ENCODE results near the gene WDR93.

WDR93 gene

DNA sequence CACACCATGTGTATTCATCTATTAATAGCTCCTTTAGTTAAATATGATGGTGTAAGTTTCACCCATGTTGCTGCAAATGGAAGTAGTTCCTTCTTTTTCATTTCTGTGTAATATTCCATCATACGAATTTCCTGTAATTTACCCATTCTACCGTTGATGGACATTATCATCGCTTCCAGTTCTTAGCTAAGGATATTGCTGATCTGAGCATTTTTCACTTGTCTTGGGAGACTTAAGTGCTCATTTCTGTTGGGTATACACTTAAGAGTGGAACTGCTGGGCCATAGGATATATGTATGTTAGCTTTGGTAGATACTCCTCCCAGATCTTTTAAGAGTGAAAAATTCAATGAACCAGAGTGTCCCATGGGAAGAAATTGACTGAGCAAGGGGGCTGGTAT lies 22.4 kb upstream of the WDR93 start (continued):
- TF ChIP-seq, protein P1, sequence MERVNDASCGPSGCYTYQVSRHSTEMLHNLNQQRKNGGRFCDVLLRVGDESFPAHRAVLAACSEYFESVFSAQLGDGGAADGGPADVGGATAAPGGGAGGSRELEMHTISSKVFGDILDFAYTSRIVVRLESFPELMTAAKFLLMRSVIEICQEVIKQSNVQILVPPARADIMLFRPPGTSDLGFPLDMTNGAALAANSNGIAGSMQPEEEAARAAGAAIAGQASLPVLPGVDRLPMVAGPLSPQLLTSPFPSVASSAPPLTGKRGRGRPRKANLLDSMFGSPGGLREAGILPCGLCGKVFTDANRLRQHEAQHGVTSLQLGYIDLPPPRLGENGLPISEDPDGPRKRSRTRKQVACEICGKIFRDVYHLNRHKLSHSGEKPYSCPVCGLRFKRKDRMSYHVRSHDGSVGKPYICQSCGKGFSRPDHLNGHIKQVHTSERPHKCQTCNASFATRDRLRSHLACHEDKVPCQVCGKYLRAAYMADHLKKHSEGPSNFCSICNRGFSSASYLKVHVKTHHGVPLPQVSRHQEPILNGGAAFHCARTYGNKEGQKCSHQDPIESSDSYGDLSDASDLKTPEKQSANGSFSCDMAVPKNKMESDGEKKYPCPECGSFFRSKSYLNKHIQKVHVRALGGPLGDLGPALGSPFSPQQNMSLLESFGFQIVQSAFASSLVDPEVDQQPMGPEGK (CRISPR knock-in tag; IDR thresholded peaks at IDR 0.05; ENCODE audit: borderline replicate concordance): no peak
- TF ChIP-seq ZNF8 (CRISPR knock-in tag; IDR thresholded peaks at IDR 0.05): no peak

DNA sequence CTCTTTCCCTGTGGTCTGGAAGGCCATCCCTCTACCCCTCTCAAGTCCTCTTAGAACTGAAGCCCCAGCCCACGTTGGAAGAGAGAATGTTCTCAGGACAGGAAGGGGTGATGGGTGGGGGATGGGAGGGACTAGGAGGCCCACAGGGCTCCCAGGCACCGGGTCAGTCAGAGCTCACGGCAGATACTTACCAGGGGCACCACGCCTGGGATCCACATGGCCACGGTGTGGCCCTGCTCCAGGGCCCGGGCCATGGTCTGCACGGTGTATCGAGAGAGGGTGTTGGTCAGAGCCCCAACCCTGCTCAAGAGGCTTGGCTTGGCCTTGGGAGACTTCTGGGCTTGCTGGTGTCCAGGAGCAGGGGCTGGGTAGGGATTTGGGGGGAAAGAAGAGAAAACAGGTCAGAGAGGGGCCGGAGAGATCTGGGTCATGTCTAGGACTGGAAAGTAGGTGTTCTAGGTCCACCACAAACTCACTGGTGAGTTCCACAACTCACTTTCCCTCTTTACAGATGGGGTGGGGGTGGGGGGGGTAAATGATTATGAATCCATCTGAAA lies 21.2 kb upstream of the WDR93 start:
- no peak for ATAC-seq

DNA sequence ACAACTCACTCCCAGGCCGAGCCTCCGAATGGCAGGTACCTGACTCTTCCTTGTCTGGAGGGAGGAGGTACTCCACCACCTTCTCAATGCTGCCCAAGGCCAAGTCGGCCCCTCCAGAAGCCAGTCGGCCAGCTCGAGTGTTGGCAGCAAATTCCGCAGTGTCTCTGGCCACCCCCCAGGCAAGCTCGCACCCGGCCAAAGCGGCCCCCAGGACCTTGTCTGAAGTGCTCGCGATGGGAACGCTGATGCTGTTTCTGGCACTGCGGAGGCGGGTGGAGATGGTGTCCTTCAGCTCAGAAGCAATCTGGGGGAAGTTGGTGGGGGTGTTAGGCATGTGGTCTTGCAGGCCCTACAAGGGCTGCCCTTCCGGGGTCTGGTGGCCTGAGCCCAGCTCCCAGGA lies 20.7 kb upstream of the WDR93 start:
- no peak for TF ChIP-seq TCF4 (CRISPR knock-in tag; IDR thresholded peaks at IDR 0.05; ENCODE audit: borderline replicate concordance)
- TF ChIP-seq TOX (CRISPR knock-in tag; IDR thresholded peaks at IDR 0.05; ENCODE audit: borderline replicate concordance): no peak
- TF ChIP-seq ISL1 (CRISPR knock-in tag; IDR thresholded peaks at IDR 0.05): no peak
- ATAC-seq: no peak

More for the DNA sequence above, 21.2 kb upstream of the WDR93 start:
- TF ChIP-seq ZFP30 (CRISPR knock-in tag; IDR thresholded peaks at IDR 0.05): no peak
- TF ChIP-seq ZNF8 (CRISPR knock-in tag; IDR thresholded peaks at IDR 0.05): no peak

DNA sequence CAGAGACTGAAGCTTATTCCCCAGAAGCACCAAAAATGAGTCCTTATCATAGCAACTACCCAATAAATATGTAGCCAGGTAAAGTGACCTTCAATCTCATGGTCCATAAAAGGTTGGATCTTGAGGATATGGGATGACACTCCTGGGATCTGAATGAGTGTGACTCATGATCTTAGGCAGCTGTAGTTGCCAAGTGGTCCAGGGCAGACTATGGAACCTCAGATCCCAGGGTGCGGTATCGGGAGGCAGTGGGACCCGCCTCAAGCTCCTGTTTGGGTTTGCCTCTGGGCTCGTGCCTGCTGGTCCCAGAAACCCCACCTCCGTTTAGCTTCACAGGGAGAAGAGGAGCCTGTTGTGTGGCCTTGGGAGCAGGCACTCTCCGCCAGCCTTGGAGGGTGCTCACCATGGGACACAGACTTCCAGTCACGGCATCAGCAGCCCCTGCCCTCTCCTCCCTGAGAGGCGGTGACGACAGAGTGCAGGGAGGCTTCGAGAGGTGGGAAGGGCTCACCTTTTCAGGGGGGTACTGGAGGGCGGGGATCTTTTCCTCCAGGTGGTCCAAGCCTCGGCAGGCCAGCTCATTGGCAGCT lies 19.5 kb upstream of the WDR93 start:
- no peak for ATAC-seq
- TF ChIP-seq, protein P2, sequence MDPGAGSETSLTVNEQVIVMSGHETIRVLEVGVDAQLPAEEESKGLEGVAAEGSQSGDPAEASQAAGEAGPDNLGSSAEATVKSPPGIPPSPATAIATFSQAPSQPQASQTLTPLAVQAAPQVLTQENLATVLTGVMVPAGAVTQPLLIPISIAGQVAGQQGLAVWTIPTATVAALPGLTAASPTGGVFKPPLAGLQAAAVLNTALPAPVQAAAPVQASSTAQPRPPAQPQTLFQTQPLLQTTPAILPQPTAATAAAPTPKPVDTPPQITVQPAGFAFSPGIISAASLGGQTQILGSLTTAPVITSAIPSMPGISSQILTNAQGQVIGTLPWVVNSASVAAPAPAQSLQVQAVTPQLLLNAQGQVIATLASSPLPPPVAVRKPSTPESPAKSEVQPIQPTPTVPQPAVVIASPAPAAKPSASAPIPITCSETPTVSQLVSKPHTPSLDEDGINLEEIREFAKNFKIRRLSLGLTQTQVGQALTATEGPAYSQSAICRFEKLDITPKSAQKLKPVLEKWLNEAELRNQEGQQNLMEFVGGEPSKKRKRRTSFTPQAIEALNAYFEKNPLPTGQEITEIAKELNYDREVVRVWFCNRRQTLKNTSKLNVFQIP (CRISPR knock-in tag; IDR thresholded peaks at IDR 0.05; ENCODE audit: borderline replicate concordance, low read depth): no peak
- TF ChIP-seq TOX (CRISPR knock-in tag; IDR thresholded peaks at IDR 0.05; ENCODE audit: borderline replicate concordance): no peak
- TF ChIP-seq ZNF8 (CRISPR knock-in tag; IDR thresholded peaks at IDR 0.05): no peak
- TF ChIP-seq OSR1 (CRISPR knock-in tag; IDR thresholded peaks at IDR 0.05): no peak
- no peak for TF ChIP-seq ZFP30 (CRISPR knock-in tag; IDR thresholded peaks at IDR 0.05)
- no peak for TF ChIP-seq ZNF565 (CRISPR knock-in tag; conservative IDR thresholded peaks at IDR 0.05; ENCODE audit: low read depth)
- no peak for TF ChIP-seq RARB (CRISPR knock-in tag; IDR thresholded peaks at IDR 0.05)
- TF ChIP-seq, protein P3, sequence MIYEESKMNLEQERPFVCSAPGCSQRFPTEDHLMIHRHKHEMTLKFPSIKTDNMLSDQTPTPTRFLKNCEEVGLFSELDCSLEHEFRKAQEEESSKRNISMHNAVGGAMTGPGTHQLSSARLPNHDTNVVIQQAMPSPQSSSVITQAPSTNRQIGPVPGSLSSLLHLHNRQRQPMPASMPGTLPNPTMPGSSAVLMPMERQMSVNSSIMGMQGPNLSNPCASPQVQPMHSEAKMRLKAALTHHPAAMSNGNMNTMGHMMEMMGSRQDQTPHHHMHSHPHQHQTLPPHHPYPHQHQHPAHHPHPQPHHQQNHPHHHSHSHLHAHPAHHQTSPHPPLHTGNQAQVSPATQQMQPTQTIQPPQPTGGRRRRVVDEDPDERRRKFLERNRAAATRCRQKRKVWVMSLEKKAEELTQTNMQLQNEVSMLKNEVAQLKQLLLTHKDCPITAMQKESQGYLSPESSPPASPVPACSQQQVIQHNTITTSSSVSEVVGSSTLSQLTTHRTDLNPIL (CRISPR knock-in tag; IDR thresholded peaks at IDR 0.05; ENCODE audit: low read depth): no peak
- TF ChIP-seq ZC3H10 (CRISPR knock-in tag; IDR thresholded peaks at IDR 0.05): no peak

DNA sequence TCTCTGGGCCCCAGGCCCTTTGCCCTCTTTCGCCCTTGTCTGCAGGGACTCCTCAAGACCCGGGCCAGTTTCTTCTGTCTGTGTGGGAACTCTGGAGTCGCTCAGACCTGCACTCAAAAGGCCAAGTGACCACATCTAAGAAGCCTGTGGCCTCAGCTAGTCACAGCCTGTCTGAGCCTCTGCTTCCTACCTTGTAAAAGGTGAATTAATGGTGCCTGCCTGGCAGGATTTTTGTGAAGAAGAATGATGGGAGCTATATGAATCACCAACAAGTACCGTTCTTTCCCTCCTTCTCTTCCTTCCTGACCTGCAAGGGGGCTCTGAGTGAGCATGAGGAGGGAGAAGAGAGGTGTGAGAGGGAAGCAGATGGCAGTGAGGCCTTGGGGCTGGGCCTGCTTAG lies 18.9 kb upstream of the WDR93 start:
- ATAC-seq: no peak
- TF ChIP-seq, protein P1 (CRISPR knock-in tag; IDR thresholded peaks at IDR 0.05; ENCODE audit: borderline replicate concordance): no peak
- no peak for TF ChIP-seq ZFP30 (CRISPR knock-in tag; IDR thresholded peaks at IDR 0.05)
- TF ChIP-seq ZNF8 (CRISPR knock-in tag; IDR thresholded peaks at IDR 0.05): no peak
- TF ChIP-seq ISL1 (CRISPR knock-in tag; IDR thresholded peaks at IDR 0.05): no peak
- no peak for TF ChIP-seq TCF4 (CRISPR knock-in tag; IDR thresholded peaks at IDR 0.05; ENCODE audit: borderline replicate concordance)
- TF ChIP-seq ZNF565 (CRISPR knock-in tag; conservative IDR thresholded peaks at IDR 0.05; ENCODE audit: low read depth): no peak
- no peak for TF ChIP-seq OSR1 (CRISPR knock-in tag; IDR thresholded peaks at IDR 0.05)
- TF ChIP-seq, protein P3 (CRISPR knock-in tag; IDR thresholded peaks at IDR 0.05; ENCODE audit: low read depth): no peak
- TF ChIP-seq, protein P4, sequence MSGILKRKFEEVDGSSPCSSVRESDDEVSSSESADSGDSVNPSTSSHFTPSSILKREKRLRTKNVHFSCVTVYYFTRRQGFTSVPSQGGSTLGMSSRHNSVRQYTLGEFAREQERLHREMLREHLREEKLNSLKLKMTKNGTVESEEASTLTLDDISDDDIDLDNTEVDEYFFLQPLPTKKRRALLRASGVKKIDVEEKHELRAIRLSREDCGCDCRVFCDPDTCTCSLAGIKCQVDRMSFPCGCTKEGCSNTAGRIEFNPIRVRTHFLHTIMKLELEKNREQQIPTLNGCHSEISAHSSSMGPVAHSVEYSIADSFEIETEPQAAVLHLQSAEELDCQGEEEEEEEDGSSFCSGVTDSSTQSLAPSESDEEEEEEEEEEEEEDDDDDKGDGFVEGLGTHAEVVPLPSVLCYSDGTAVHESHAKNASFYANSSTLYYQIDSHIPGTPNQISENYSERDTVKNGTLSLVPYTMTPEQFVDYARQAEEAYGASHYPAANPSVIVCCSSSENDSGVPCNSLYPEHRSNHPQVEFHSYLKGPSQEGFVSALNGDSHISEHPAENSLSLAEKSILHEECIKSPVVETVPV (CRISPR knock-in tag; IDR thresholded peaks at IDR 0.05): no peak
- TF ChIP-seq ZFP3 (CRISPR knock-in tag; IDR thresholded peaks at IDR 0.05): no peak
- no peak for TF ChIP-seq PPARA (CRISPR knock-in tag; IDR thresholded peaks at IDR 0.05; ENCODE audit: borderline replicate concordance)
- TF ChIP-seq, protein P5, sequence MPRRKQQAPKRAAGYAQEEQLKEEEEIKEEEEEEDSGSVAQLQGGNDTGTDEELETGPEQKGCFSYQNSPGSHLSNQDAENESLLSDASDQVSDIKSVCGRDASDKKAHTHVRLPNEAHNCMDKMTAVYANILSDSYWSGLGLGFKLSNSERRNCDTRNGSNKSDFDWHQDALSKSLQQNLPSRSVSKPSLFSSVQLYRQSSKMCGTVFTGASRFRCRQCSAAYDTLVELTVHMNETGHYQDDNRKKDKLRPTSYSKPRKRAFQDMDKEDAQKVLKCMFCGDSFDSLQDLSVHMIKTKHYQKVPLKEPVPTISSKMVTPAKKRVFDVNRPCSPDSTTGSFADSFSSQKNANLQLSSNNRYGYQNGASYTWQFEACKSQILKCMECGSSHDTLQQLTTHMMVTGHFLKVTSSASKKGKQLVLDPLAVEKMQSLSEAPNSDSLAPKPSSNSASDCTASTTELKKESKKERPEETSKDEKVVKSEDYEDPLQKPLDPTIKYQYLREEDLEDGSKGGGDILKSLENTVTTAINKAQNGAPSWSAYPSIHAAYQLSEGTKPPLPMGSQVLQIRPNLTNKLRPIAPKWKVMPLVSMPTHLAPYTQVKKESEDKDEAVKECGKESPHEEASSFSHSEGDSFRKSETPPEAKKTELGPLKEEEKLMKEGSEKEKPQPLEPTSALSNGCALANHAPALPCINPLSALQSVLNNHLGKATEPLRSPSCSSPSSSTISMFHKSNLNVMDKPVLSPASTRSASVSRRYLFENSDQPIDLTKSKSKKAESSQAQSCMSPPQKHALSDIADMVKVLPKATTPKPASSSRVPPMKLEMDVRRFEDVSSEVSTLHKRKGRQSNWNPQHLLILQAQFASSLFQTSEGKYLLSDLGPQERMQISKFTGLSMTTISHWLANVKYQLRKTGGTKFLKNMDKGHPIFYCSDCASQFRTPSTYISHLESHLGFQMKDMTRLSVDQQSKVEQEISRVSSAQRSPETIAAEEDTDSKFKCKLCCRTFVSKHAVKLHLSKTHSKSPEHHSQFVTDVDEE (CRISPR knock-in tag; IDR thresholded peaks at IDR 0.05): no peak
- TF ChIP-seq TOX (CRISPR knock-in tag; IDR thresholded peaks at IDR 0.05; ENCODE audit: borderline replicate concordance): no peak
- no peak for TF ChIP-seq ZNF70 (CRISPR knock-in tag; IDR thresholded peaks at IDR 0.05)
- TF ChIP-seq GLIS3 (CRISPR knock-in tag; IDR thresholded peaks at IDR 0.05): no peak

All from SK-N-SH treated with all-trans-retinoic acid at 6 μM for 48 hours (cell line).